ENCODE results near the gene MAPRE2.

MAPRE2 gene

DNA sequence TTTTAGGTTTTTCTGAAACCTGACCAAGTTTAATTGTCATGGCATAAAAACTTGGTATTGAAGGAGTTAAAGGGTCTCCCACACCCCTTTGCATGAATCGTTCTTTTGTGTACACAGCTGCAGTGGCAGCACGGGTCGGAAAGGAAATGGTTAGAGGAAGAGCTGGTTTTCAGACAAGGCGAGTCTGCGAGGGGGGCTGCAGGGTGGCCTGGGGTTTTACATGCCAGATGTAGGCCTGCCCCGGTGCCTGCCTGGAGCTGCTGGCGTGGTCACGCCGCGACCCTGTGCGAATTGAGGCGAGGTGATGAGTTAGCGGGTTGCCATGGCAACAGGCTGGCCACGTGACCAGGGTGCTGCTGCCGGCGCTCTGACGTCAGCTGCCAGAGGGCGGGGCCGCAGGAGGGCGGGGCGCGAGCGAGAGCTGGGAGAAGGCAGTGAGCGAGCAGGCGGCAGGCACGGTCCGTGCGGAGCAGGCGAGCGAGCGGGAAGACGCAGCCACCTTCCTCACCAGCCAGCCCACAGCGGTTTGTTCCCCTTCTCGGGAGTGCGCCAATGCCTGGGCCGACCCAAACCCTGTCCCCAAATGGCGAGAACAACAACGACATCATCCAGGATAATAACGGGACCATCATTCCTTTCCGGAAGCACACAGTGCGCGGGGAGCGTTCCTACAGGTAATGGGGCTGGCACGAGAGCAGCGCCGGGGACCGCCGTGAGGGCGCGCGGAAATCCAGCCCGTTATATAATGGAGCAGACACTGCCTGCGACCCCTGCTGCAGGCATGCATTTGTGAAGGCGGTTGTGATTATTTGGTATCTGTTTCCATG is at the start of gene MAPRE2:
MAPRE2 (plus strand) TSS at position 426 of the 827 bp plus-strand sequence; CDS start at position 553, 127 bp downstream.
- peak; percentile 98 for DNase-seq

DNA sequence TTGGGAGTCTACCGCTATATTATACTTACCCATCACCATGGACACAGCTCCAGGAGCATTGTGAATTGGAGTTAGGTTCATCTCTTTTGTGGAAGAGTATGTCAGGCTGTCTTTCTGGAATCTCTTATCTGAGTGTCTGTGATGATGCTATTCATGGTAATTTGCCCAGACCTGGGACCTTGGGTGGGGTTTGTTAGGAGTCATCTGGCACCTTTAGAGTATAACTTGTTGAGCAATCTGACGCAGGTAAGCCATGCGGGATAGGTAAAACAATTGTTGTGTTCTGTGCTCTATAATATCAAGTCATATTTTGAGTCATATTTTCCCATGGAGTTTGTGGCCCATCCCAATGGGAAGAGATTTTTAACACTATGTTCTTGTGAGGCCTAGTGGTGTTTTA is 49.7 kb upstream of the MAPRE2 start:
- DNase-seq, result no peak

DNA sequence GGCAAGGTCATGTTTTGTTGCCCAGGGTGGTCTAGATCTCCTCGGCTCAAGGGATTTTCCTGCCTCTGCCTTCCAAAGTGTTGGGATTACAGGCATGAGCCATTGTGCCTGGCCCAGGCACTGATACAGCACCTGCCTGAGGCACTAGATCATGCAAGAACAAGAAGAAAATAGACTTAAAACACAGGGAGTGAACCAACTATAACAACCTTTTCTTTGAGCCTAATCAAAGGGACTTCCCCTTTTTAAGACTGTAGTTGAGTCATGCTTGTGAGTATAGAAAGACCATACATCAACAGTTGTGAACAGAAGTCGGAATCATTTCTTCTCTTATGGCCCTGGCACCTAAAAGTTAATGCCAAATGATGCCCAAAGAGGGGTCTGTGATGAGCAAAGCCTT is 47.9 kb upstream of the MAPRE2 start:
- no peak for DNase-seq

DNA sequence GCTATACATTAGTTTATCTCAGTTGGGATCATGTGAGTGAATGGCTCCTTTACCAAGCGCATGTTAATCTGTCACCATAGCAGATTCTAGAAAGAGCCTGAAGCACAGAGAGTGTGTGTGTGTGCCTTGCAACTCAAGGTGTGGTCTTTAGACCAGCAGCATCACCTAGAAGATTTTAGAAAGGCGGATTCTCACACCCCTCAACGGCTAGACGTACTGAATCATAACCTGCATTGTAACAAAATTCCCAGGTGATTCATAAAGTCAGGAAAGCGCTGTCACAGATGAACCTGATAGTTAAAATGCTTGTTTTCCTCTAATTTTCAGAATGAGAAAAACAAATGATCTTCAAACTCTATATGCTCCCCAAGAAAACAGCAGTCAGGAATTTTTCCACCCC is 45.5 kb upstream of the MAPRE2 start:
- DNase-seq, result no peak

DNA sequence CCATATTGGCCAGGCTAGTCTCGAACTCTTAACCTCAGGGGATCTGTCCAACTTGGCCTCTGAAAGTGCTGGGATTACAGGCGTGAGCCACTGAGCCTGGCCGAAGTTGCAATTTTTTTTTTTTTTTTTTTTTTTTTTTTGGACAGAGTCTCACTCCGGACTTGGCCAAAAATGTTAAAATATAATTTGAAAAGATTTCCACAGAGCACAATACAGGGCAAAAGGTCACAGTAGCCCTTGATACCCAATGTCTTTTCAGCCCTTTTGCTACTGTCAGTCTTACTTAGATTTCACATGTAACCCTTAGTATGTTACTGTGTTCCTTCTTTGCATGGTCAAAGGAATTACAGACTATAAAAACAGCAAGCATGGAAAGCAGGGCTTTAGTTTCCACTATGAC is 42.6 kb upstream of the MAPRE2 start:
- no peak for DNase-seq

DNA sequence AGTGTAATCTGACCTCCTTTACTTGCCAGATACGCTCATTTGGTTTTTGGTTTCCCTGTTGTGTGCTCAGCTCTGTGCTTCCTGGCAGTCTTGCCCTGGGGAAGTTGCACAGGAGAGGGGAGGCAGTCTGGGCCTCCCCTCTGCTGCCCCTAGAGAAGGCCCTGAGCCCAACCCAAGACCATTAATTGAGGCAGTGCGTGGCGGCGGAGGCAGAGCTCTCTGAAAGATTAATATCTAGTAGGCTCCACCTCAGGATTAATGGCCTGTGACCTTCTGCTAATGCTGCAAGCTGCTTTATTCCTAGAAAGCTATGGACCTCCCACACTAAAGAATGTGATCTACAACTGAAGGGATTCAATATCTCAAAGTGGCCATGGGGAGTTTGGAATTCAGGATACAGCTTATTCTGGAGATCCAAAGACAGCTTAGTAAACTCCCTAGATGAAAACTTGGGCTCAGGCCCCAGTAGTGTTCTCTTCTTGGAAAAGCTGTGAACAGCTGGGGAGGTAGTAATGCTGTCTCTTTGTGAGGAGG is 41.4 kb upstream of the MAPRE2 start:
- no peak for DNase-seq

DNA sequence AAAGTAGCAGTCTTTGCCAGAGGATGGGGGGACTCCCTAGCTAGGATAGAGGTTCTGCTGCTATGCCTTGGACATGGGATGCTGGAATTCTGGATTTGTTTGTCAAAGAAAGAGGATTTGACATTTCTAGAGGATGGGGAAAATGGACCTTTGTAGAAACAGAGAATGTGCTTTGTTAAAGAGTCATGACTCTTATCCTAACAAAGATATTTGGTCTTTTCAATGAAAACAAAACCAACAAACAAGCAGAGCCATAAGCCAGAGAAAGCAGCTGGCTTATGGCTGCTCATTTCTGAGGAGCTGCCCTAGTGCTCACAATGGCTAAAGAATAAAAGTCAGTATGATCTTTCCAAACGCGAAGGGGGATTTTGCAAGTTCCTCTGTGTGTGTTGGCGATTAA is 40.8 kb upstream of the MAPRE2 start:
- no peak for DNase-seq

DNA sequence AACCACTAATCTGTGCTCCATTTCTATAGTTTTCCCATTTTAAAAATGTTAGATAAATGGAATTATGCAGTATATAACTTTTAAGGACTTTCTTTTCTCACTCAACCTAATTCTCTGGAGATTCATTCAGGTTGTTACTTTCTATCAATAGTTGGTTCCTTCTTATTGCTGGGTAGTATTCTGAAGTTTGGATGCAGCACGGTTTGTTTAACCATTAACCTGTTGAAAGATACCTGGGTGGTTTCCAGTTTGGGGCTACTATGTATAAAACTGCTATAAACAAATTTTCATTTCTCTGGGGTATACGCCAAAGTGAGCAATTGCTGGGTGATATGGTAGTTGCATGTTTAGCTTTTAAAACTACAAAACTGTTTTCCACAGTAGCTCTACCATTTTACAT is 39.1 kb upstream of the MAPRE2 start:
- no peak for DNase-seq

DNA sequence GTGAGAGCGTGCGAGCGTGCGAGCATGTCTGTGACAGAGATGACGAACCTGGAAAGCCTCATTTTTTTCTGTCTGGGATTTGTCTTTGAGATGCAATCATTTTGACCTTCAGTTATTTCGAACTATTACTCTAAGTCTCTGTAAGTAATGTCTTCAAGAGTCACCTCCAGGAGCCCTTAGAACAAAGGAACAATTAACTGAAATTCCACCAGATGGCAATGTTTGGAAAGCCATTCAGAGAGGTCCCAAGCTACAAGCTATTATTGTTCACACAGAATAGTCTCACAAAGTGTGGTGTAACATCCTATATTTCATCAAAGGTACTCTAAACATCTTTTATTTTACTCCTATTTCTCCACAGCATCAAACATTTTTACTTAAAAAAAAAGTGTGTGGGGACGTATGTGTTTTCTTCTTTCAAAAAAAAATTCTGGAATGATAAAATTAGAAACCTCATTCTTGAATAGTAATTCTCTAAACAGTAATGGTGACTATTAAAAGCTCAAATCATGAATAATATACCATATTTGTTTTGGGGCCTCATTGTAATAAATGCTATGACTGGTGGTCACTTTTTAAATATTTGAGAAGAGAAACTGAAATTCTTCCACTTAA is 35.1 kb upstream of the MAPRE2 start:
- DNase-seq, result peak; percentile 63

DNA sequence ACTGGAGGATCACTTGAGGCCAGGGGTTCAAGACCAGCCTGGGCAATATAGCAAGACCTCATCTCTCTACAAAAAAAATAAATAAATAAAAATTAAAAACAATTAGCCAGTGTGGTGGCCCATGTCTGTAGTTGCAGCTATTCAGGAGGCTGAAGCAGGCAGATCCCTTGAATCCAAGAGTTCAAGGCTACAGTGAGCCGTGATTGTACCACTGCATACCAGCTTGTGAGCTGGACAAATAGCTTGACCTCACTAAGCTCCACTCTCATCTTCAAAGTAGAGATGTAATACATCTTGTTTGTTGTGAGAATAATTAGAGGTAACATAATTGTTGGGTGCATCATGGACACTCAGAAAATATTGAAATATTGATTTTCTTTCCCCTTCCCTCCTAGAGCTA is 31.1 kb upstream of the MAPRE2 start:
- DNase-seq, result no peak

DNA sequence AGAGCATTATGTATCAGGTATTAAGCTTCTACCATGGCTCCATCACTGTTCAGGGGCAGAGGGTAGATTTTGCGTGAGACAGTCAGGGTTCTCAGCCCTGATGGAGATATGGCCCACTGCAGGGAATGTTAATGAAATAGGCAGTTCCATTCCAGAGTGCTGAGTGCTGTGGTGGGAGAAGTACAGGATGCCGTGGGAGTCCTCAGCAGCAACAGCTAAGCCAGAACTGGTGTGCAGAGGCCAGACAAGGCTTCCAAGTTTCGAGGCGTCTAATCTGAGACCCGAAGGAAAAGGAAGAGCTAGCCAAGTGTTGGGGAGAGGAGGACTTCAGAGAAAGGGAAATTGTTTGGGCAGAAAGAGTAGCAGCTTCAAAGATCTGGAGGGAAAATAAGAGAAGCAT is 30.2 kb upstream of the MAPRE2 start:
- DNase-seq, result no peak

DNA sequence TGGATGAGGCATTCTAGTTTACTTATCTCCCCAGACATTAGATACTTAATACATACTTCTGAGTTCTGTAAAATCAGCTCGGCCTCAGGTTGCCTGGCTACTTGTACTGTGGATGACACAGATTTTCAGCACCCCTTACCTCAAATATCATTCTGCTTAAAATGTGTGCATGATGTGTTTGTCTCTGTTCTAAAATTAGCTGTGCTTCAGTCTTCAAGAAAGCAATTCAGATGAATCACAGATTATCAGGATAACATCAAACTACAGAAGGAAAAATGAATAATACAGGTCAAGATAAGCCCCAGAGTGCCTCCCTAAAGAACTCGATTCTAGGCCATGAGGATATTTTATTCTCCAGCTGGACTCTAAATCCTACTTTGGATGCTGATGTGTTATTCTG is 21.3 kb upstream of the MAPRE2 start:
- DNase-seq, result no peak

DNA sequence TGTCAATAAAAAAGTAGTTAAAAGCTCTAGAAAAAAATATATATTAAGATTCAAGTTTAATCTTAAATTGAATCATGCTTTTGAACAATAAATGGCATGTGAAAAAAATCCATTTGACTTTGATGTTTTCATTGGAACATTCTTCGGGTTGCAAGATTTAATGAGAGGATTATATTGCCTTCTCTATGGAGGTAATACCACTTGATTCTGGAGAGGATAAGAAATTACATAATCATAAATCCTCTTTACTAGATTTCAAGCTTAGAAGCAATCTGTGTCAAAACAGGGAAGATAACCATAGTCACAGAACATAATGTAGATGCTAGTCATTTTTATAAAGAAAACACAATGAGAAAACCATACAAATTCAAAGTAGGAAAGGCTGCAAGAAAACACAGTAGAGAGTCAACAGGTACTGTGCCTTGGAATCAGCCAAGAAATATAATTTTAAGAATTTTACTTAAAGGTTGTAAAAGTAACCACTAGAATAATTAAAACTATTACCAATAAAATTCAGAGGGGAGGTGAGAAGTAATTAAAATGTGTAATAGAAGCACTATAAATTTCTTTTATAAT is 18.7 kb upstream of the MAPRE2 start:
- no peak for DNase-seq

DNA sequence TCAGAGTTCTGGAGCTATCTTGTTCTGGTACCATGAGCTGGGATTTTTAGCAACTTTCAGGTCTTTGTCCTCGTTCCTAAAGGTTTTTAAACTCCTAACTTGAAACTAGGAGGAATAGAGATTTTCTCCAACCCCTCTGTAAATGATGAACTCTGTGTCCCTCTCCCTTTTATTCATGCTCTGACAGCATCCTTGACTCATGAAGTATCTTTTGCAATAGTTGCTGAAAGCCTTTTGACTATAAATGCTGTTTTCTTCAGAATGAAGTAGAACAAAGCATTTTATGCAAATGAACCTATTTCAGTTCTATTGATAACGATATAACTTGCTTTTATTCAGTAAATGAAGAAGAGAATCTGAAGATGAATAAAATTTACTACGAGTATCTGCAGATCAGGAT is 17.0 kb upstream of the MAPRE2 start:
- no peak for DNase-seq

DNA sequence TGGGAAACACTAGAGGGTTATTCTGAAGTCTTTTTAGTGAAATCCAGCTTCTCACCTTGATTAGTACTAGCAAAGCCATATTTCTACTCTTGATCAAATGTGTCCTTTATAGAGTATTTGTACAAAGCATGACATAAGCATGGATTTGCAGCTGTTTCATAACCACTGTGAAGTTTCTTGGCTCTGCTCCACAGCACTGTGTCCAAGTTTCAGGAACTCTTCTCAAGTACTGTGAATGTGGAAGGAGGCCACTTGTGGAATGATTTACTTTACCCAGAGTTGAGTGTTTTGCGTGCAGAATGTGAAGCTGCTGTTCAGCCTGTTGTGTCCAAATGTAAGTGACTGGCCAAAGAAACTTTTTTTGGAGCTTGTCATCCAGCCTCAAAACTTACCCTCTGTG is 16.2 kb upstream of the MAPRE2 start:
- DNase-seq, result no peak

DNA sequence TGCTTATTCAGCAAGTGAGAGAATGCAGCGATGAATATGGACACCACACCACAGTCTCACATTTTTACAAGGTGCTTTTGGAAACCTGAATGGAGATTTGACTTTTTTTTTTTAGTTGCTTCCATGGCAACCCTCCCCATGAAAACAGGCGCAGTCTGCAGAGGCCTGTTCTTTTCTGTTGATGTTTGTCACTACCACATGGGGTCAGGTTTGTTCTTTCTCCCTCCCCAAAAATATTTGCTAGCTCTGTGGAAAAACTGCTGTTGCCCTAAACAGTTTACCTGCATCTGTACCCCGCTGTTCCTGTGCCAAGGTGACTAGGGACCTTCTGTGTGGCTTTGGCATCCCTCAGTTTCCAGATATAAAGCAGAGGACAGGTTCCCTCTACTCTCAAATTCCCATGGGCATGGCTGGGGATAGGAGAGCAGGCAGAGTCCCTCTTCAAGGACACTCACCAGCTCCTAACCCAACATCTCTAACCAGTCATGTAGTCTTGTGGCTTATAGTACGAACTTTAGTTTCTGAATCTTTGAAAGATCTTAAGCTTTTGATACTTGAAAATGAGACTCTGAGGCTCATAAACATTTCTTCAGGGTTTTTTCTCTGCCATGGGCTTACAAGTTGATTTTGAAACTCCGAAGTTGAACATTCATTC is 14.7 kb upstream of the MAPRE2 start:
- DNase-seq, result no peak

DNA sequence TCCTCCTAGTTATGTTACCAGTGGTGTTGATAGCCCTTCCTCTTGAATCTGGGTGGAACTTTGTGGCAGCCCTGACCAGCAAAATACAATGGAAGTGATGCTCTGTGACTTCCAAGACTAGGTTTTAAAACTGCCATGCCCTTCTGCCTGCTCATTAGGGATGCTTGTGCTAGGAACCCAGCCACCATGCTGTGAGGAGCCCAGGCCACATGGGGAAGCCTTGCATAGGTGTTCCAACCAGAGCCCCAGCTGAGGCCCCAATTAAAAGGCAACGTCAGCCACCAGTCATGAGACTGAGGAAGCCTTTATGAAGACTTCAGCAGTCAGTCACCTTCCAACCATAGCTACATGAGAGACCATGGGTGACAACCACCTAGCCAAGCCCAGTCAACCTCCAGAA is 14.0 kb upstream of the MAPRE2 start:
- no peak for DNase-seq

DNA sequence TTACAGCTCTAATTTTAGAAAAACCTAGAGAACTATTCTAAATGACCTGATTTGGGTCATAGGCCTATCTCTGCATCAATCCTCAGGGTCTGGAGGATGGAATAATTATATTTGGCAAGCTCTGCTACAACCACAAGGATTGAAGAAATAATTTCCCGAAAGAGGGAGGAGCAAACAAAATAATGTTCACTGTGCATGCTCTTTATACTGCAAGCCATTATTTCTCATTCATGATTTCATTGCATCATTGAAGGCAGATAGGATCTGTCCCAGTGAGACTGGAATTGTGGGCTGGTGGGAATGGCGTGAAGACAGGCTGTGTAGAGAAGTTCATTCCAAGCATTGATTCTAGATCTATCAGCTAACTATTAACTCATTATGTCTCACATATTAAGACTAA is 12.7 kb upstream of the MAPRE2 start:
- DNase-seq, result no peak

DNA sequence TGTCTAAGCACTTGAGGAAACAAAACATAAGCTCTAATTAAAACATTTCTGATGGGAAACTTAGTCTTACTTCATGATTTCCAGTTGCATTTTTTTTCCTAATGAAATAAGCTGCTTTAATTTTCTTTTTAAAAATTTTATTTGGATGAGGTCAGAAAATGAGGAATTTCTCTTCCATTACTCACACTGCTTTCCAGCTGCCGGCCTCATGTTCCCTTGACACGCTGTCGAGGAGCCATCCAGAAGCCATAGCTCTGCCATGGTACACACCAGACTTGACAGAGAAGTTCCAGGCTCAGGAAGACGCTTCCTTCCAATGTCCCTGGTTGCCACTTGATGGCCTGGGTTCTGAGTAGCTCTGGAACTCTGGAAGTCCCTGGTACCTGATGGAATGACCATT is 12.1 kb upstream of the MAPRE2 start:
- no peak for DNase-seq

DNA sequence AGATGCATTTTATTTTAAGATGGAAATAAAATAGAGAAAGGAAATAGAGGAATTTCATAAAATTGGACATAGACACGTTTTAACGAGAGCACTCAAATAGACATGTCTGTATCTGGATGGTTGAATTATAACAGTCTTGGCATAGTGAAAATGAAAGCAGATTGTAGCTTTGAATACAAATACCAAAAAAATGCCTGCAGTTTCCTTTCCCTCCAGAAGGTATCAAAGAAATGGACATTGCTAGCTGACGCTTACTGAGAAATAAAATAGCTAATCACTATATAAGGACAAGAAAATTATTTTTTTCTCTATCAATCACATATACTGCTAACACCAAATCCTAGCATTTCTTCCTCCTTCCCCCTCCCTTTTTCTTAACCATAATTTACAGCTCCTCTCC is 11.4 kb upstream of the MAPRE2 start:
- DNase-seq, result no peak

DNA sequence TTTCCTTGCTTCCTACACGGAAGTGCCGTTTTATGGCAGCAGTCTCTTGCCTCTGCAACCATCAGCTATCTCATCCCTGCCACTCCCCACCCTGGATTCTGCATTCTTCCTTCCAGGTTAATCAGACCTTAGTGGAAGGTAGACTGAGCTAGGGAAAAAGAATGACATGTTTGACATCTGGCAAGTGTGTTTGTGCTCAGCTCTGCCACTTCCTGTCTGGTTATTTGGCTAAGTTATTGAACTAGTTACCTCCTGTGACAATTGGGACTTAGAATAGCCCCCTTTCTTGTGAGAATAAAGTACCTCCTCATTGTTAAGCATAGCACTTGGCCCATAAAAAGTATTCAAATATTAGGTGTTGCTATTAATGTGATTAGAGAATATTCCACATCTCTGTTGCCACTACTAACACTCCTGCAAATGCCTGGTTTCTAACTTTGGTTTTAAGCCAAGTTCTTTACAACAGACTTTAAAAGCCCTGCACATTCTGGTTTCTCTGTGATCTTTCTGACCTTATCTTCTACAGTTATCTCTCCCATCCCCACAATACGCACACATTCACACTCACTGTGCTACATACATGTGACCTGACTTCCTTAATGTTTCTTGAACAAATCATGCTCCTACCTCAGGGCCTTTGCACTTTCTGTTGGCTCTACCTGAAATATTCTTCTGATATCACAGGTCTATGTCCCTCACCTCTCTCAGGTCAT is 10.8 kb upstream of the MAPRE2 start:
- no peak for DNase-seq

DNA sequence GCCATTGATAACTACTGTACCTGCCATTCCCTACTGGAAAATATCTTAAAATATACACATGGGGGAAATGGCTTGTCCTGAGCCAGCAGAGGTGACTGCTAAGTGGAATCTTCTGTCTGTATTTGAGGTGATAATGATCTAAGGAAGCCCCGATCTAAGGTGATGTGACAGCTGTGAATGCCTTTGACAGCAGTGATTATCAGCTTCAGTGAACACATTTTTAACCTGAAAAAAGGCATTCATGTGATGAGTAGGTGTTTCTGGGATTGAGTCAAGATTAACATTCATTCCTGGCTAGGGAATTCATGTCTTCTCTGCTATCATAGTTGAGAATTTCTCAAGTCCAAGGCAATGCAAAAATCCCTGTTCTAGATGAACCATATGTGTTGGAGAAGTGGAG is 9.1 kb upstream of the MAPRE2 start:
- DNase-seq, result no peak

DNA sequence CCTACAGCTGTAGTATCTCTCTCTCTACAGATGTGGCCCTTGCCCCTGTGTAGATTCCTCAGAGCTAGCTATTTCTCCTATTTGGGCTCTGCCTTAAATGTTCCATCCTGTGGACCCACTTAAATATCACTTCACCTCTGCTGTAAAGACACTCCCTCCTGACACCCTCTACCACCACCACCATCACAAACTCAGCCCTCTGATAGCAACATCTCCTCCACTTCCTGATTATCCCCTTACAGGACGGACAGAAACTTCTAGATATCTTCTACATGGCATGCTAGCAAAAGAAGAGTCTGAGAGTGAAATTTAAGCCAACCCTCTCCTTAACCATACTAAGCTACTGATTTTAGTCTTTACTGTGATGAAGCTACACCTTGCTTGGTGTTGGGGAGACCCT is 3.2 kb upstream of the MAPRE2 start:
- no peak for DNase-seq
